H1 (cell line): ENCODE measurements around the gene COA1. TPM values are rescaled to one million over a fixed set of nuclear protein-coding genes. Genes with fewer than 3 reads are reported as not detected.

Experiments used
- ATF3 ChIP-seq: IDR thresholded peaks from 2 replicates; pipeline ENCODE4 v1.6.1; 2011; ENCODE audit warnings: low read depth, mild to moderate bottlenecking, low read length; ENCODE audit not compliant: insufficient read depth
- CBX8 ChIP-seq: fragments of 300-800, 300-1000 bp; sonication (generic); IDR thresholded peaks from 2 replicates; pipeline ENCODE4 v1.7.1; 2016; ENCODE audit warnings: low read depth, low read length, borderline replicate concordance
- HDAC2 ChIP-seq, 2 experiments: fragments of 300-600 bp in 1 of 2; sonication (generic) in 1 of 2; IDR thresholded peaks; 2 replicates each; pipeline ENCODE4 v1.6.1; 2011 to 2012; ENCODE audit warnings: low read depth in 2 of 2, low read length in 2 of 2, mild to moderate bottlenecking in 2 of 2, moderate library complexity in 2 of 2, borderline replicate concordance in 1 of 2, inconsistent platforms in 1 of 2
- JUND ChIP-seq: IDR thresholded peaks from 2 replicates; pipeline ENCODE4 v1.6.1; 2011; ENCODE audit warnings: mild to moderate bottlenecking, improper control_type of control experiment, low read length
- SIX5 ChIP-seq: IDR thresholded peaks from 2 replicates; pipeline ENCODE4 v1.6.1; 2011; ENCODE audit warnings: mild to moderate bottlenecking, low read depth, low read length
- USF2 ChIP-seq: IDR thresholded peaks from 2 replicates; pipeline ENCODE4 v1.6.1; 2011; ENCODE audit warnings: low read length, improper control_type of control experiment
- ZNF274 ChIP-seq: IDR thresholded peaks from 2 replicates; pipeline ENCODE4 v1.7.0; 2012; ENCODE audit warnings: low read length, borderline replicate concordance; ENCODE audit errors: extremely low read depth
- polyA plus RNA-seq, 7 experiments: library from polyadenylated mRNA; depleted of rRNA in 3 of 7; stranded (reverse) in 5 of 7; unstranded in 2 of 7; fragments of >200 nt in 5 of 7; fragments of 200-250 nt in 2 of 7; gene quantifications; 1 replicate in 5 of 7; 2 replicates in 1 of 7; 4 replicates in 1 of 7; pipeline versions ENCODE4 v1.2.1 to v1.2.3, GENCODE V29; 2011 to 2013; ENCODE audit warnings: missing spikeins in 2 of 7, mixed read lengths in 2 of 7
- total RNA-seq: library from RNA; stranded (reverse); fragmentation: NEBNext Ultra II Directional; extraction: Animal tissue kit (Norgen Biotek cat#: 25700); gene quantifications from 2 replicates; pipeline ENCODE4 v1.2.1, GENCODE V29; 2021

The COA1 gene
- total and polyA plus RNA-seq, 2 of the 8 experiments (the other 6 are each of a cell fraction or from before 2014, with no cell fraction given): 98.6 to 143 TPM

- TF ChIP-seq USF2: no peak
- TF ChIP-seq HDAC2 (IDR thresholded peaks at IDR 0.05; ENCODE audit: borderline replicate concordance in 1 of 2, low read depth in 2 of 2, low read length in 2 of 2): no peak
- no peak for TF ChIP-seq ATF3
- no peak for TF ChIP-seq CBX8
- TF ChIP-seq ZNF274: no peak
- TF ChIP-seq JUND: no peak
- TF ChIP-seq SIX5: no peak
- TF ChIP-seq, all 59 proteins: peak for 0
Observed at GRCh38 chr7:43625980-43626379, 103.3 kb downstream of the COA1 start (continued).
